BLaER1 treated with 17β-estradiol and CSF1 and Interleukin-3, amounts not matched to agents 10 nM and 100 nM (cell line): ENCODE data around the gene ENO2.
"Not testable (repeated sequence)": the region's sequence is repeated elsewhere in the genome, so short reads cannot be mapped to it uniquely, and the experiment has no call there.

Experiments used
- H3K27ac ChIP-seq, 11 experiments: shearing (Covaris generic); formaldehyde crosslinking; 2 replicates each; pipeline ENCODE4 v1.8.1; 2022
- H3K27me3 ChIP-seq, 11 experiments: shearing (Covaris generic); formaldehyde crosslinking; 2 replicates each; pipeline ENCODE4 v1.8.1; 2022
- H3K36me3 ChIP-seq, 11 experiments: shearing (Covaris generic); formaldehyde crosslinking; 2 replicates each; pipeline ENCODE4 v1.8.1; 2022
- H3K4me1 ChIP-seq, 10 experiments: shearing (Covaris generic); formaldehyde crosslinking; 2 replicates each; pipeline ENCODE4 v1.8.1; 2022
- H3K4me2 ChIP-seq, 11 experiments: shearing (Covaris generic); formaldehyde crosslinking; 2 replicates each; pipeline ENCODE4 v1.8.1; 2022
- H3K4me3 ChIP-seq, 10 experiments: shearing (Covaris generic); formaldehyde crosslinking; 2 replicates each; pipeline ENCODE4 v1.8.1; 2022
- H3K9ac ChIP-seq, 11 experiments: shearing (Covaris generic); formaldehyde crosslinking; 2 replicates each; pipeline ENCODE4 v1.8.1; 2022
- H3K9me3 ChIP-seq, 11 experiments: shearing (Covaris generic); formaldehyde crosslinking; replicated peaks in 1 of 11; 2 replicates each; pipeline ENCODE4 v1.8.1; 2022
- H4K20me1 ChIP-seq, 11 experiments: shearing (Covaris generic); formaldehyde crosslinking; 2 replicates each; pipeline ENCODE4 v1.8.1; 2022
- Cebpa-rat ChIP-seq, 11 experiments: shearing (Covaris generic); IDR thresholded peaks; 2 replicates each; pipeline ENCODE4 v1.8.1; 2022

Gene ENO2

GRCh38 chr12:6883252-6883651 is 31.1 kb upstream of the ENO2 start:
- H3K36me3 ChIP-seq: peaks cover 16 to 53% (median 28%) of the 10 kb centered on the region in 11 experiments; a peak in 21 of 22 replicates

GRCh38 chr12:6883683-6884082 is 30.7 kb upstream of the ENO2 start:
- Histone ChIP-seq H3K36me3 (peaks cover 16 to 50% (median 28%) of the 10 kb centered on the region in 11 experiments; a peak in 21 of 22 replicates), H3K9me3 (no peaks in the 10 kb centered on the region), H3K27me3 (no peaks in the 10 kb centered on the region), H3K4me1 (peaks cover 0 to 36% (median 9%) of the 10 kb centered on the region in 10 experiments; a peak in 12 of 20 replicates), H3K9ac (no peak overlapping the region), H3K27ac (no peak overlapping the region), H4K20me1 (no peaks in the 10 kb centered on the region), H3K4me3 (no peak overlapping the region), H3K4me2 (no peak overlapping the region)
- TF ChIP-seq Cebpa-rat (IDR thresholded peaks at IDR 0.05): no peak

More at GRCh38 chr12:6883252-6883651, 31.1 kb upstream of the ENO2 start:
- H3K4me3 ChIP-seq: no peak overlapping the region
- H3K4me2 ChIP-seq: no peak overlapping the region
- H3K4me1 ChIP-seq: peaks cover 0 to 32% (median 7%) of the 10 kb centered on the region in 10 experiments; a peak in 12 of 20 replicates
- no peak overlapping the region for H3K27ac ChIP-seq
- H4K20me1 ChIP-seq: no peaks in the 10 kb centered on the region
- H3K9me3 ChIP-seq: no peaks in the 10 kb centered on the region
- no peak for TF ChIP-seq Cebpa-rat (IDR thresholded peaks at IDR 0.05)
- no peaks in the 10 kb centered on the region for H3K27me3 ChIP-seq
- no peak overlapping the region for H3K9ac ChIP-seq

GRCh38 chr12:6884539-6884938 is 29.8 kb upstream of the ENO2 start:
- no peak overlapping the region for H3K9ac ChIP-seq
- no peaks in the 10 kb centered on the region for H4K20me1 ChIP-seq
- no peak overlapping the region for H3K4me2 ChIP-seq
- H3K36me3 ChIP-seq: peaks cover 16 to 42% (median 28%) of the 10 kb centered on the region in 11 experiments; a peak in 21 of 22 replicates
- H3K27ac ChIP-seq: no peak overlapping the region
- H3K9me3 ChIP-seq: no peaks in the 10 kb centered on the region
- no peaks in the 10 kb centered on the region for H3K27me3 ChIP-seq
- no peak for TF ChIP-seq Cebpa-rat (IDR thresholded peaks at IDR 0.05)
- peaks cover 0 to 39% (median 10%) of the 10 kb centered on the region in 10 experiments; a peak in 12 of 20 replicates for H3K4me1 ChIP-seq
- H3K4me3 ChIP-seq: no peak overlapping the region

GRCh38 chr12:6886206-6886999 is 28.0 kb upstream of the ENO2 start:
- not testable (repeated sequence) for H4K20me1 ChIP-seq, H3K4me3 ChIP-seq, H3K27me3 ChIP-seq, H3K27ac ChIP-seq, H3K9me3 ChIP-seq, H3K4me2 ChIP-seq, H3K9ac ChIP-seq
- H3K36me3 ChIP-seq: peaks cover 16 to 40% (median 28%) of the 10 kb centered on the region in 11 experiments; a peak in 21 of 22 replicates
- peaks cover 11 to 52% (median 25%) of the 10 kb centered on the region in 10 experiments for H3K4me1 ChIP-seq

- H3K27ac ChIP-seq: peak overlapping the region in 1 of 11 experiments; percentile 7; a peak in 1 of 22 replicates
Measured at GRCh38 chr12:6887460-6887859, 26.9 kb upstream of the ENO2 start.

GRCh38 chr12:6888360-6888759 is 26.0 kb upstream of the ENO2 start:
- H3K4me1 ChIP-seq: peaks cover 18 to 64% (median 35%) of the 10 kb centered on the region in 10 experiments

More at GRCh38 chr12:6887460-6887859, 26.9 kb upstream of the ENO2 start:
- no peaks in the 10 kb centered on the region for H3K27me3 ChIP-seq
- no peaks in the 10 kb centered on the region for H4K20me1 ChIP-seq
- H3K4me1 ChIP-seq: peaks cover 18 to 63% (median 34%) of the 10 kb centered on the region in 10 experiments
- no peak overlapping the region for H3K9ac ChIP-seq
- peaks cover 16 to 33% (median 28%) of the 10 kb centered on the region in 11 experiments; a peak in 21 of 22 replicates for H3K36me3 ChIP-seq
- peak overlapping the region in 4 of 11 experiments; percentile 10 to 57 (median 36); a peak in 6 of 22 replicates for H3K4me2 ChIP-seq
- H3K4me3 ChIP-seq: no peak overlapping the region
- no peaks in the 10 kb centered on the region; a peak in 1 of 22 replicates for H3K9me3 ChIP-seq
- TF ChIP-seq Cebpa-rat (IDR thresholded peaks at IDR 0.05): no peak

GRCh38 chr12:6888794-6889193 is 25.6 kb upstream of the ENO2 start:
- H3K9me3 ChIP-seq, H3K9ac ChIP-seq, H3K4me3 ChIP-seq, H3K27me3 ChIP-seq, H4K20me1 ChIP-seq: not testable (repeated sequence)
- peak overlapping the region in 2 of 11 experiments; percentile 34 to 57; a peak in 2 of 22 replicates for H3K4me2 ChIP-seq
- peaks cover 13 to 23% (median 20%) of the 10 kb centered on the region in 11 experiments; a peak in 21 of 22 replicates for H3K36me3 ChIP-seq
- H3K27ac ChIP-seq: peak overlapping the region in 2 of 11 experiments; percentile 97; a peak in 4 of 22 replicates
- H3K4me1 ChIP-seq: peaks cover 18 to 64% (median 35%) of the 10 kb centered on the region in 10 experiments

More at GRCh38 chr12:6888360-6888759, 26.0 kb upstream of the ENO2 start:
- H3K27me3 ChIP-seq: no peaks in the 10 kb centered on the region
- no peak overlapping the region for H3K4me3 ChIP-seq
- H3K36me3 ChIP-seq: peaks cover 16 to 28% (median 24%) of the 10 kb centered on the region in 11 experiments; a peak in 21 of 22 replicates
- peak overlapping the region in 4 of 11 experiments; percentile 10 to 57 (median 40); a peak in 6 of 22 replicates for H3K4me2 ChIP-seq
- peak overlapping the region in 1 of 11 experiments; percentile 97; a peak in 3 of 22 replicates for H3K27ac ChIP-seq
- no peak for TF ChIP-seq Cebpa-rat (IDR thresholded peaks at IDR 0.05)
- H4K20me1 ChIP-seq: no peaks in the 10 kb centered on the region
- H3K9ac ChIP-seq: no peak overlapping the region
- no peaks in the 10 kb centered on the region; a peak in 1 of 22 replicates for H3K9me3 ChIP-seq

- Histone ChIP-seq H3K36me3 (peaks cover 2 to 12% (median 8%) of the 10 kb centered on the region in 11 experiments; a peak in 16 of 22 replicates), H3K4me3 (peak overlapping the region in 6 of 10 experiments; percentile 38 to 61 (median 44); a peak in 8 of 20 replicates), H3K4me2 (peak overlapping the region; percentile 72 to 86 (median 79)), H3K27ac (peak overlapping the region; percentile 81 to 98 (median 93); a peak in 21 of 22 replicates), H3K9ac (peak overlapping the region in 10 of 11 experiments; percentile 68 to 89 (median 78); a peak in 21 of 22 replicates), H3K4me1 (peaks cover 18 to 64% (median 35%) of the 10 kb centered on the region in 10 experiments)
- H4K20me1 ChIP-seq, H3K9me3 ChIP-seq, H3K27me3 ChIP-seq: not testable (repeated sequence)
- 0 out of 22 replicates have a peak, but pooled peaks of 1 of the 11 experiments have one; percentile 38 for TF ChIP-seq Cebpa-rat (IDR thresholded peaks at IDR 0.05)
Measured at GRCh38 chr12:6889775-6890573, 24.4 kb upstream of the ENO2 start.
